ES-I3 (cell line): ENCODE measurements around the gene MTARC2.

Experiments
- H3K36me3 ChIP-seq: 2 replicates; pipeline ENCODE4 v1.6.1; 2013; ENCODE audit warnings: mild to moderate bottlenecking, low read length, control low read depth, moderate library complexity; ENCODE audit not compliant: insufficient read depth
- H3K4me1 ChIP-seq: 2 replicates; pipeline ENCODE4 v1.6.1; 2013; ENCODE audit warnings: mild to moderate bottlenecking, control low read depth, low read length; ENCODE audit not compliant: insufficient read depth
- H3K9ac ChIP-seq: 2 replicates; pipeline ENCODE4 v1.6.1; 2013; ENCODE audit warnings: low read depth, mild to moderate bottlenecking, low read length, moderate library complexity
- H3K9me3 ChIP-seq: 2 replicates; pipeline ENCODE4 v1.6.1; 2013; ENCODE audit warnings: mild to moderate bottlenecking, low read length, moderate library complexity; ENCODE audit not compliant: control insufficient read depth, insufficient read depth

The MTARC2 gene

GRCh38 chr1:220807726-220808125 lies 59.6 kb downstream of the MTARC2 start:
- Histone ChIP-seq H3K9me3 (no peaks in the 10 kb centered on the region), H3K4me1 (peaks cover 8% of the 10 kb centered on the region; the same call in 1 of the 2 replicates), H3K36me3 (peaks cover 5% of the 10 kb centered on the region; the same call in 1 of the 2 replicates), H3K9ac (no peak overlapping the region)

GRCh38 chr1:220808345-220809186 lies 60.4 kb downstream of the MTARC2 start:
- H3K9me3 ChIP-seq = no peaks in the 10 kb centered on the region
- H3K9ac ChIP-seq = no peak overlapping the region
- H3K4me1 ChIP-seq = peaks cover 8% of the 10 kb centered on the region; the same call in 1 of the 2 replicates
- H3K36me3 ChIP-seq = peaks cover 5% of the 10 kb centered on the region; the same call in 1 of the 2 replicates

- no peaks in the 10 kb centered on the region for H3K9me3 ChIP-seq
- no peak overlapping the region for H3K9ac ChIP-seq
- peaks cover 5% of the 10 kb centered on the region; the same call in 1 of the 2 replicates for H3K36me3 ChIP-seq
- peaks cover 8% of the 10 kb centered on the region; the same call in 1 of the 2 replicates for H3K4me1 ChIP-seq
Measured at GRCh38 chr1:220809187-220809550, 61.0 kb downstream of the MTARC2 start.

DNA sequence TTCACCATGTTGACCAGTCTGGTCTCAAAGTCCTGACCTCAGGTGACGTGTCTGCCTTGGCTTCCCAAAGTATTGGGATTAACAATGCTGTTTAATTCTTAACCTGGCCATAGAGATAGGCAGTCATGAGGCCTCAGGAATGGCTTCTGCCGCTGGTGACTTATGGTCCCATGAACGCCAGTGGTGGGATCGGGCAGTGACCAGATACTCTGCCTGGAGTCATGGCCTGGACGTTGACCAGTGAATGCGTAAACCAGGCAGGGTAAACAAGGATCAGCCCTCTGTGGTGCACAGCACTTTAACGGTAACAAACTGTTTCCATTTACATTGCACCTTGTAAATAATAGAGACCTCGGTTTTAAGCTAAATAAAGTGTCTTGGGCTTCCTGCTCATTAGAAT lies 61.6 kb downstream of the MTARC2 start:
- no peaks in the 10 kb centered on the region for H3K9me3 ChIP-seq
- H3K9ac ChIP-seq = no peak overlapping the region
- H3K36me3 ChIP-seq = peaks cover 5% of the 10 kb centered on the region; the same call in 1 of the 2 replicates
- H3K4me1 ChIP-seq = peaks cover 8% of the 10 kb centered on the region; the same call in 1 of the 2 replicates

DNA sequence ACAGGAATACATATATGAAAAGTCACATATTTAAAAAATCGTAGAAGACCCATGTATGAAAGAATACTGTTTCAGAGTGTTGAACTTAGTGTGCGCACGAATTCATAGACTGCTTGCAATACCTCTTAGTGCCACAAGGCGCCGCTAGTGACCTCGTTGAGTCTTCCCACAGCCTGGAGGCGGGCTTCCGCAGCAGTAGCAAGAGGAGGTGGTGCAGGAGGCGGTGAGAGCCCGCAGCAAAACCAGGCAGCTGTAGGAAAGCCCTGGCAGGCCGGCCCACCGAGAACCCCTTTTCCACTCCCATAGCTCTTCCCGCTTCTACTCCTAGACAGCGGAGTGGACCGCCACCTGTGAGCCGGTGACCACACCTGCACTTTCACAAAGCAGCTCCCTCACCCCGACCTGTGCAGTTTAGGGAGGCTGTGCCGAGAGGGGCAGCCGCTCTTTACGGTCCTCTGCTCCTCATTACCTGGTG lies 62.1 kb downstream of the MTARC2 start:
- Histone ChIP-seq H3K4me1 (peaks cover 8% of the 10 kb centered on the region; the same call in 1 of the 2 replicates), H3K9ac (peak overlapping the region; percentile 28; the same call in 1 of the 2 replicates), H3K36me3 (peaks cover 5% of the 10 kb centered on the region; the same call in 1 of the 2 replicates), H3K9me3 (no peaks in the 10 kb centered on the region)

DNA sequence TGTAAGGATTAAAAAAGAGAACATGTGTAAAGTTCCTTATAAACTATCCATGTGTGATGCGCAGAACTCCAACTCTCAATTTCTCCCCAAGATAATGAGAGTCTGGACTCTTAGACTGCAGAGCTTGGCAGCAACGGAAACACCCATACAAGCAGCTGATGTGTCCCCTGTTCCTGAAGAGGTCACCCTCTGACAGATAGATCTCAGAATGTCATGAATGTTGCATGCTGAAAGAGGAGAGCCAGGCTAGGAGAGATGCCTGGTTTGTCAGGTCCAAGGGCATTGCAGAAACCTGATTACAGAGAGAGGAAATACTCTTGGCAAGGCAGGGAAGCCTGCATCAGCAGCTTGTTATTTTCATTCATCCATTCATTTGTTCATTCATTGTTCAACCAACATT lies 62.8 kb downstream of the MTARC2 start:
- Histone ChIP-seq H3K36me3 (peaks cover 5% of the 10 kb centered on the region; the same call in 1 of the 2 replicates), H3K9me3 (no peaks in the 10 kb centered on the region), H3K4me1 (peaks cover 8% of the 10 kb centered on the region; the same call in 1 of the 2 replicates), H3K9ac (no peak overlapping the region)

DNA sequence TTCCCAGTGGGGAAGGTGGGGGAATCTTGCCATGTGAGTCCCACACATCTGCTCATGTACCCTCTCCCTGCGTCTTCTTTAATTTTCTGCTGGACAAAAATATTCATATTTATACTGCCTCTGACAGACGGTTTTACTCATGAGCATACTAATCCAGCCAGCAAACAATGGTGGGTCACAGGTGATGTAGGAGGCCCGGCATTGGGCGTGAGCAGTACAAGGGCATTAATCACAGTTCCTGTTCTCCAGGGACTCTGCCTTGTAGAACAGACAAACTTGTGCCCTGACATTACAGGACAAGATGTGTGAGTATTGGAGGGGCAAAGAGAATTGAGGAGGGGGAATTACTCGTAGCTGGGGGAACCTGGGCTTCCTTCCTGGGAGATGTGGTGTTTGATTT lies 63.6 kb downstream of the MTARC2 start:
- Histone ChIP-seq H3K4me1 (peaks cover 8% of the 10 kb centered on the region; the same call in 1 of the 2 replicates), H3K36me3 (peaks cover 2% of the 10 kb centered on the region), H3K9me3 (no peaks in the 10 kb centered on the region), H3K9ac (no peak overlapping the region)

- Histone ChIP-seq H3K9me3 (no peaks in the 10 kb centered on the region), H3K36me3 (peaks cover 2% of the 10 kb centered on the region), H3K9ac (no peak overlapping the region), H3K4me1 (peaks cover 8% of the 10 kb centered on the region; the same call in 1 of the 2 replicates)
Measured at GRCh38 chr1:220812308-220812707, 64.2 kb downstream of the MTARC2 start.

DNA sequence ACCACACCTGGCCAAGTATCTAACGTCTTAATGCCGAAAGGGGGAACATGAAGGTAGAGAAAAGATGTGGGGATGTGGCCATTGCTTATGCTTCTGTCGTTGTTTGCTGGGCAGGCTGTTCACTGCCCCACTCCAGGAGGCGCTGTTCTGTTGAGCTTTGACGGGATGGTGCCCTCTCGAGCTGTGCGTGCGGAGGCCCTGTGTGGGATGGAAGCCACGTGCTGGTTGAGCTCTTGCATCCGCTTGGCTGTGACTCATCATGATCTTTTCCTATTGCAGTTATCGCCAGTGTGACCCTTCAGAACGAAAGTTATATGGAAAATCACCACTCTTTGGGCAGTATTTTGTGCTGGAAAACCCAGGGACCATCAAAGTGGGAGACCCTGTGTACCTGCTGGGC lies 64.9 kb downstream of the MTARC2 start:
- H3K9me3 ChIP-seq = no peaks in the 10 kb centered on the region
- H3K9ac ChIP-seq = no peak overlapping the region
- H3K36me3 ChIP-seq = peaks cover 2% of the 10 kb centered on the region
- H3K4me1 ChIP-seq = peaks cover 9% of the 10 kb centered on the region

GRCh38 chr1:220815409-220815808 lies 67.3 kb downstream of the MTARC2 start:
- Histone ChIP-seq H3K9ac (no peak overlapping the region), H3K4me1 (peaks cover 14% of the 10 kb centered on the region; the same call in 1 of the 2 replicates), H3K36me3 (peaks cover 2% of the 10 kb centered on the region), H3K9me3 (no peaks in the 10 kb centered on the region)

GRCh38 chr1:220817907-220818306 lies 69.8 kb downstream of the MTARC2 start:
- H3K9me3 ChIP-seq = no peaks in the 10 kb centered on the region
- H3K9ac ChIP-seq = no peak overlapping the region
- H3K4me1 ChIP-seq = peaks cover 14% of the 10 kb centered on the region; the same call in 1 of the 2 replicates

DNA sequence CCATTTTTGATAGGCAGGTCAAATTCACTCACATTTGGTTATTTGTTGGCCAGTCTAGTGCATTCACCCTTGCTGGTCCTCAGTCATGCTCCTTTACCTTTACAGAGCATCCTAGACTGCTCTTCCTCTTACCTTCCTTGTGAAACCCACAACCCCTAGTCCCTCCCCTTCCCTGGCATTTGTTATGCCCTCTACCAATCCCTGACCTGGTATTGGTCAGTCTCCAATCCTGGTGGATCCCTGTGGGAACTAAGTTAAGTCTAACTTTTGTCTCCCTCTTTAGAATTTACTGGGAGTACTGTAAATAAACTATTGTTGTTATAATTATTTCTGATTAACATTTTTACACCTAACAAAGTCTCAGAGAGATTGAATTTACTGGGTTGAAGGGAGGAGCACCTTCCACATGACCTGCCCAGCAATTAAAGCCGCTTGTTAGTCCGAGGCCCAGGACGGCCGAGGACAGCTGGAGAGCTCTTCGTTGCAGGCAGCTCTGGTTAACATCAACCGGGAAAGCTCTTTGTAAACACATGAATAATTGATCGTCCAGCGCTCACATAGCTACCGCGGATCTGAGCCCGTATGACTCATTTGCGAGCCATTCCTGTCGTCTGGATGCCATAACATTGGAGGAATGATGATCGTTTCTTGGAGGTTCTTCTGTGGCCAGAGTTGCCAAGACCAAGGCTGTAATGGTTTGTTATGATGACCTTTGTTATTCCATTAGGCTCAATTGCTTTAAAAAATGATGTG lies 70.5 kb downstream of the MTARC2 start:
- Histone ChIP-seq H3K4me1 (peaks cover 19% of the 10 kb centered on the region; the same call in 1 of the 2 replicates), H3K9ac (no peak overlapping the region; the same call in 1 of the 2 replicates), H3K36me3 (no peaks in the 10 kb centered on the region; the same call in 1 of the 2 replicates), H3K9me3 (no peaks in the 10 kb centered on the region)

More at GRCh38 chr1:220817907-220818306, 69.8 kb downstream of the MTARC2 start:
- H3K36me3 ChIP-seq = no peaks in the 10 kb centered on the region; the same call in 1 of the 2 replicates

GRCh38 chr1:220819467-220820026 lies 71.4 kb downstream of the MTARC2 start:
- Histone ChIP-seq H3K4me1 (peaks cover 26% of the 10 kb centered on the region), H3K9ac (no peak overlapping the region), H3K36me3 (no peaks in the 10 kb centered on the region; the same call in 1 of the 2 replicates), H3K9me3 (no peaks in the 10 kb centered on the region)
